Fibroblast of lung (primary cell): ENCODE results near the gene TMEM178A. TPM values are rescaled to one million over a fixed set of nuclear protein-coding genes. Genes with fewer than 3 reads are reported as not detected.

Experiments used
- DNase-seq, 2 donors: peaks; one replicate each; pipeline versions ENCODE4 v3.0.0 to v3.0.0-alpha.2; 2010; ENCODE audit warnings: low read depth in 2 of 2
- H2AFZ ChIP-seq: 2 replicates; pipeline ENCODE4 v1.5.1; 2012; ENCODE audit warnings: low read length, control low read depth, inconsistent platforms
- H3K27ac ChIP-seq: 2 replicates; pipeline ENCODE4 v1.5.1; 2011; ENCODE audit warnings: low read length, control low read depth; ENCODE audit not compliant: insufficient read depth
- H3K27me3 ChIP-seq: 2 replicates; pipeline ENCODE4 v1.5.1; 2011; ENCODE audit warnings: mild to moderate bottlenecking, low read length; ENCODE audit not compliant: control insufficient read depth, insufficient read depth
- H3K36me3 ChIP-seq: 2 replicates; pipeline ENCODE4 v1.5.1; 2011; ENCODE audit warnings: low read length; ENCODE audit not compliant: control insufficient read depth, insufficient read depth
- H3K4me1 ChIP-seq: 2 replicates; pipeline ENCODE4 v1.5.1; 2011; ENCODE audit warnings: low read length; ENCODE audit not compliant: control insufficient read depth, insufficient read depth; ENCODE audit errors: extremely low read depth
- H3K4me2 ChIP-seq: 2 replicates; pipeline ENCODE4 v1.5.1; 2011; ENCODE audit warnings: low read length, control low read depth; ENCODE audit not compliant: insufficient read depth; ENCODE audit errors: extremely low read depth
- H3K4me3 ChIP-seq, 4 experiments: fragments of 200-600 bp in 1 of 4; sonication (generic) in 1 of 4; replicated peaks in 1 of 4; 2 replicates each; pipeline ENCODE4 v1.5.1; 2011 to 2016; ENCODE audit warnings: low read length in 4 of 4, low read depth in 3 of 4, mild to moderate bottlenecking in 3 of 4, control low read depth in 2 of 4, inconsistent platforms in 1 of 4, mixed read lengths in 1 of 4; ENCODE audit not compliant: insufficient read depth in 1 of 4; ENCODE audit errors: control extremely low read depth in 1 of 4
- H3K79me2 ChIP-seq: 2 replicates; pipeline ENCODE4 v1.5.1; 2012; ENCODE audit warnings: mild to moderate bottlenecking, low read length, inconsistent platforms; ENCODE audit not compliant: control insufficient read depth, insufficient read depth
- H3K9ac ChIP-seq: 2 replicates; pipeline ENCODE4 v1.5.1; 2011; ENCODE audit warnings: mild to moderate bottlenecking, low read length, control low read depth; ENCODE audit not compliant: insufficient read depth
- H3K9me3 ChIP-seq: 2 replicates; pipeline ENCODE4 v1.5.1; 2012; ENCODE audit warnings: low read depth, low read length; ENCODE audit not compliant: control insufficient read depth, insufficient read depth
- H4K20me1 ChIP-seq: 2 replicates; pipeline ENCODE4 v1.5.1; 2011; ENCODE audit warnings: low read length; ENCODE audit not compliant: control insufficient read depth, insufficient read depth; ENCODE audit errors: extremely low read depth
- CTCF ChIP-seq, 2 donors: IDR thresholded peaks in 1 of 2; conservative IDR thresholded peaks in 1 of 2; 1 replicate in 1 of 2; 2 replicates in 1 of 2; pipeline ENCODE4 v1.5.1; 2011 to 2012; ENCODE audit warnings: low read length in 2 of 2, control low read depth in 1 of 2, inconsistent platforms in 1 of 2, low read depth in 1 of 2, mild to moderate bottlenecking in 1 of 2
- EZH2 ChIP-seq: IDR thresholded peaks from 2 replicates; pipeline ENCODE4 v1.5.1; 2012; ENCODE audit warnings: low read length, control low read depth, mild to moderate bottlenecking; ENCODE audit errors: missing control alignments
- polyA plus RNA-seq, 2 donors: library from polyadenylated mRNA; depleted of rRNA in 1 of 2; stranded (reverse) in 1 of 2; unstranded in 1 of 2; fragments of >200 nt; gene quantifications; 2 replicates each; pipeline ENCODE4 v1.2.1, GENCODE V29; 2011 to 2012; ENCODE audit warnings: missing spikeins in 1 of 2
- total RNA-seq: library from RNA; depleted of rRNA; stranded (reverse); fragments of >200 nt; gene quantifications from 2 replicates; pipeline ENCODE4 v1.2.1, GENCODE V29; 2014

Gene TMEM178A
- total and polyA plus RNA-seq, 2 donors (not counting 1 experiment from before 2014, with no cell fraction given), result 1.5 to 6.9 TPM

DNA sequence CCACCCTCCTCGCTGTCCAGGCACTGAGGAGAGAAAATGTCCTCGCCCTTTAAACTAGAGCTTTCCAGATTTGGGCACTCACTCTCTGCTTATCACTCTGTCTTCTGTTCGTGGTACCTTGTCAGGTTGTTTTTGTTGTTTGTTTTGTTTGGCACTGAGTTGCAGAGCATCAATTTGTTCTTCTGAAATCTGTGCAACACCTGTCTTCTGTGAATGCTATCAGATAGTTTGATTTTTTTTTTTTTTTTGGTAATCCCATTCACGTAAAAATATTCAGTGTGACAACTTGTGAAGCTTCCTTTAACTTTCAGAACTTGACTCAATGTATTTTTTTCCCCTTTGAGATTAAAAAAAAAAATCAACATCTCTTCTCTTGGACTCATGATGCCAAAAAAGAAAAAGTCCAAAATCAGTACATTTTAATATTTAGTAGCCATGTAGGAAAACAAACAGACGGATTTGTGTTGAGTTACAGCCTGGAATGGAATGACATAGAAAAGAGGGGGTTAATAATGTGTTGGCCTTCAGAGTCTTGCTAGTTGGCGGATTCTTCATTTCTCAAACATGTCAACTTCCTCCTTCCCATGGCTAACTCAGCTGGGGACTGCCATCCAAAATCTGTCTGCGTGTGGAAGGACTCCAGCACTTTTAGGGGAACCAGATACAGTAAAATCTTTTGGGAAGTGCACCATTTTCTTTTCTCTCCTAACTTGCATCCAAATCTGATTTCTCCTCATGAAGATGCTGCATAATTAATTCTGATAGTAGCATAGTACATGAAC lies 1.6 kb downstream of the TMEM178A start:
- Histone ChIP-seq H2AFZ (no peak overlapping the region), H3K79me2 (no peaks in the 10 kb centered on the region), H3K27me3 (peaks cover 41% of the 10 kb centered on the region), H3K36me3 (no peaks in the 10 kb centered on the region), H3K9ac (no peak overlapping the region), H3K9me3 (no peaks in the 10 kb centered on the region), H3K4me1 (peaks cover 4% of the 10 kb centered on the region), H3K4me2 (peak overlapping the region; percentile 90), H4K20me1 (no peaks in the 10 kb centered on the region), H3K4me3 (peak overlapping the region in 1 of 4 experiments; percentile 45), H3K27ac (no peak overlapping the region)
- no peak for TF ChIP-seq CTCF (conservative IDR thresholded peaks at IDR 0.05 in 1 of 2, IDR thresholded peaks at IDR 0.05 in 1 of 2; ENCODE audit: low read depth in 1 of 2, low read length in 2 of 2)
- no peak for TF ChIP-seq EZH2
- DNase-seq, result no peak

DNA sequence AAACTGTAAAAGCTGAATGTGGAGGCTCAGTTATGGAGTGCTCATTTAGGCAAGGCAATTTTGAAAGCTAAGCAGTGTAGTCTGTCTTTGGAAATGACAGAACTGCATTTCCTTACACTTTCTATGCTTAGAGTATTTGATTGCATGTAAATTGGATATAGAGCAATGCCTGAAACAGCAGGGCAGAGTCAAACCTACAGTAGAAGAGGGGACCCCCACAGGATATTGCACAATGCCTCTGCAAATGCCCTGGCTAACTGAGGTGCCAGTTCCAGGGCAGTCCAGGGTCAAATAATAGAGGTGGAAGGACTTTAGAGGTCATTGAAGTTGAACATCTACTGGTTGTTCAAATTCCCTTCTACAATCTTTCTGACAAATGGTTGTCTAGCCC lies 2.2 kb downstream of the TMEM178A start:
- no peak for DNase-seq
- Histone ChIP-seq H3K9ac (no peak overlapping the region), H3K27ac (no peak overlapping the region), H3K36me3 (no peaks in the 10 kb centered on the region), H4K20me1 (no peaks in the 10 kb centered on the region), H3K79me2 (no peaks in the 10 kb centered on the region), H3K4me1 (peaks cover 4% of the 10 kb centered on the region), H2AFZ (no peak overlapping the region), H3K27me3 (peaks cover 44% of the 10 kb centered on the region), H3K4me3 (no peak overlapping the region), H3K4me2 (no peak overlapping the region), H3K9me3 (no peaks in the 10 kb centered on the region)
- TF ChIP-seq EZH2, result no peak
- no peak for TF ChIP-seq CTCF (conservative IDR thresholded peaks at IDR 0.05 in 1 of 2, IDR thresholded peaks at IDR 0.05 in 1 of 2; ENCODE audit: low read depth in 1 of 2, low read length in 2 of 2)

GRCh38 chr2:39668576-39669080 lies 2.9 kb downstream of the TMEM178A start:
- DNase-seq, result no peak
- Histone ChIP-seq H3K4me3 (no peak overlapping the region), H2AFZ (no peak overlapping the region), H4K20me1 (no peaks in the 10 kb centered on the region), H3K27me3 (peaks cover 44% of the 10 kb centered on the region), H3K4me1 (peaks cover 4% of the 10 kb centered on the region), H3K36me3 (no peaks in the 10 kb centered on the region), H3K9ac (no peak overlapping the region), H3K9me3 (no peaks in the 10 kb centered on the region), H3K4me2 (no peak overlapping the region), H3K79me2 (no peaks in the 10 kb centered on the region), H3K27ac (no peak overlapping the region)
- TF ChIP-seq CTCF (conservative IDR thresholded peaks at IDR 0.05 in 1 of 2, IDR thresholded peaks at IDR 0.05 in 1 of 2; ENCODE audit: low read depth in 1 of 2, low read length in 2 of 2) (no peak), EZH2 (no peak)
